BLaER1 treated with 17β-estradiol and CSF1 and Interleukin-3, amounts not matched to agents 10 nM and 100 nM (cell line): ENCODE results near the gene GNG4.
"Not testable (repeated sequence)": the region's sequence is repeated elsewhere in the genome, so short reads cannot be mapped to it uniquely, and the experiment has no call there.

Experiments used
- H3K27ac ChIP-seq, 11 experiments: shearing (Covaris generic); formaldehyde crosslinking; 2 replicates each; pipeline ENCODE4 v1.8.1; 2022
- H3K27me3 ChIP-seq, 11 experiments: shearing (Covaris generic); formaldehyde crosslinking; 2 replicates each; pipeline ENCODE4 v1.8.1; 2022
- H3K36me3 ChIP-seq, 11 experiments: shearing (Covaris generic); formaldehyde crosslinking; 2 replicates each; pipeline ENCODE4 v1.8.1; 2022
- H3K4me1 ChIP-seq, 10 experiments: shearing (Covaris generic); formaldehyde crosslinking; 2 replicates each; pipeline ENCODE4 v1.8.1; 2022
- H3K4me2 ChIP-seq, 11 experiments: shearing (Covaris generic); formaldehyde crosslinking; 2 replicates each; pipeline ENCODE4 v1.8.1; 2022
- H3K4me3 ChIP-seq, 10 experiments: shearing (Covaris generic); formaldehyde crosslinking; 2 replicates each; pipeline ENCODE4 v1.8.1; 2022
- H3K9ac ChIP-seq, 11 experiments: shearing (Covaris generic); formaldehyde crosslinking; 2 replicates each; pipeline ENCODE4 v1.8.1; 2022
- H3K9me3 ChIP-seq, 11 experiments: shearing (Covaris generic); formaldehyde crosslinking; replicated peaks in 1 of 11; 2 replicates each; pipeline ENCODE4 v1.8.1; 2022
- H4K20me1 ChIP-seq, 11 experiments: shearing (Covaris generic); formaldehyde crosslinking; 2 replicates each; pipeline ENCODE4 v1.8.1; 2022
- Cebpa-rat ChIP-seq, 11 experiments: shearing (Covaris generic); IDR thresholded peaks; 2 replicates each; pipeline ENCODE4 v1.8.1; 2022

The GNG4 gene

DNA sequence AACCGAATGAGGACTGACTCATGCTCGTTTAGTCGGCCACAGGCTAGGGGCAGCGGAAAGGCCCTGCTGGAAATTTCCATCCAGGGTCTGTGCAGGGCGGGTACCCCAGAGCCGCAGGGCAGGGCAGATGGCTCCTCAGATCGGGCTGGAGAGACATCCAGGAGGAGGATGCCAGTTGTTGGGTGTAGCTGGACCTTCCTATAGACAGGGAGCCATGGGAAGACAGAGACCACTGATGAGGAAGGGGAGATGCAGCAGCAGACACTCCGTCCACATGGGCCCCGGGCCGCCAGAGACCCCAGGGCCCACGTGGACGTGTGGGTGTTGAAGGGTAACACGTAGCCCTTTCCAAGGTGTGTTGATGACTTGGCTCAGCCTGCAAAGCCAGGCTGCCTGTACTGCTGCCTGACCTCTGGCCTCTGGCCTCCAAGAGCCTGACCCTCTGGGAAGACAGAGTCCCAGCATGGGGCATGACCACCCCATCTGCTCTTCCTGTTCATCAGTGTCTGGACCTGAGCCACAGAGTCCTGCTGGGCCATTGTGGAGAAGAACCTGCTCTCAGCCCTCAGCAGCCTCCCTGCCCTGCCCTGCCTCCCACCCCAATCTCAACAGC, 4.8 kb downstream of the GNG4 start:
- TF ChIP-seq Cebpa-rat (IDR thresholded peaks at IDR 0.05), result no peak
- peaks cover 0 to 44% (median 10%) of the 10 kb centered on the region in 11 experiments; a peak in 10 of 22 replicates for H4K20me1 ChIP-seq
- no peaks in the 10 kb centered on the region for H3K36me3 ChIP-seq
- H3K4me3 ChIP-seq, result no peak overlapping the region
- H3K9ac ChIP-seq, result no peak overlapping the region
- H3K27me3 ChIP-seq, result peaks cover 40 to 51% (median 45%) of the 10 kb centered on the region in 11 experiments
- no peak overlapping the region for H3K4me2 ChIP-seq
- no peak overlapping the region for H3K27ac ChIP-seq
- no peaks in the 10 kb centered on the region for H3K9me3 ChIP-seq
- H3K4me1 ChIP-seq, result peaks cover 28 to 50% (median 47%) of the 10 kb centered on the region in 10 experiments

DNA sequence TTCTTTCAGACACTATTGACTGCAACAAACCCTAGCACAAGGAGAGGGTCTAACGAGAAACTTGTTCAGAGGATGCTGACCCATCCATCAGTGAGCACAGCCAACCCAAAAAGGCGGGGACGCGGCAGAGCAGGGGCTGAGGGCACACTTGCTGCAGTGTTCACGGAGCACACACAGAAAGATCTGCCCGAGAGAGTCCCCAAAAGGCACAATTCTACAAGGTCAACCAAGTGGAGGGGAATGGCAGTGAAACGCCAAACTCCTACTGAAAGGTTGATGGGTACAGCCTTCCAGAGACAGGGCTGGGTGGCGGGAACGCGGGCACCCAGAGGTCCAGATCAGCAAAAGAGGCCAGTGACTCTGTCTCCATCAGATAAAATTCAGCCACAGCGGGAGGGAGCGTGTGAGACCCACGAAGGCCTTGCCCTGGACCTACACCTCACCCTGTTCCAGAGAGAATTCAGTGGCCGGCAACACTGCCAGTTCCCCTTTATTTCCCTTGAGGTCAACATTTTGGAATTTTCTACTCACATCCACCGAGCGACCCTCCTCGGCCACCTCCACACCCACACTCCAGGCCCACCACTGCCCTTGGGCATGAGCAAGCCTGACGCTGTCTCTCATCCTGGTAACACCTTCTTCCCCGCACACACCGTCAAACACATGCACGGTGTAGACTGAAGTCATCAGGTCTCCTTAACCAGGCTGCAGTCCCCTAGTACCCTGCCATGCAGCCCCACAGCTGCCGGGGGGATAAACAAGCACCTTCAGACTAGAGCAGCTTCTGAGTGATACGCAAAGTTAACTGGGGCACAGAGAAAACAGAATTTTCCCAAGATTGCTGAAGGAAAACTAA, 5.5 kb downstream of the GNG4 start:
- Histone ChIP-seq H3K36me3 (no peaks in the 10 kb centered on the region), H3K9me3 (no peaks in the 10 kb centered on the region), H3K9ac (no peak overlapping the region), H3K4me2 (no peak overlapping the region), H4K20me1 (peaks cover 0 to 38% (median 7%) of the 10 kb centered on the region in 11 experiments; a peak in 10 of 22 replicates), H3K27me3 (peaks cover 32 to 44% (median 38%) of the 10 kb centered on the region in 11 experiments), H3K4me3 (no peak overlapping the region), H3K4me1 (peaks cover 28 to 47% (median 40%) of the 10 kb centered on the region in 10 experiments), H3K27ac (no peak overlapping the region)
- no peak for TF ChIP-seq Cebpa-rat (IDR thresholded peaks at IDR 0.05)

DNA sequence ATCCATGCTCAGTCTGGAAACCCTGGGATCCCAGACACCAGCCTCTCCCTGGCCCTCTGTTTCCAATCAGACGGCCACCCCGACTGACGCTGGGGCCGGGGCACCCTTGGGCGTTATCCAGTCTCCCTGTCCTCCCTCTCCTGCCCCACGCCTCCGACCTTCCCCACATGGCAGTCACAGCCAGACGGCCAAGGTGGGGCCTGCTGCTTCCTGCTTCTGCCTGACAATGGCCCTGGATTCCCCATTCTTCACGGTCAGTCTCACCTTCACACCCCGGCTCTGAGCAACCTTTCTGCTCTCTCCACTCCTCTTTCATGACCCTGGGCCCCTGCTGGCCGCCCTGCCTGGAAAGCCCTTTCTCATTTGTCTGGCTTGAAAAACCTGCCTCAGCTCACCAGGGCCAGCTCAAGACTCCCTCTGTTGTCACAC, 6.6 kb downstream of the GNG4 start:
- peaks cover 21 to 33% (median 27%) of the 10 kb centered on the region in 11 experiments for H3K27me3 ChIP-seq
- peak overlapping the region in 8 of 11 experiments; percentile 7 to 80 (median 48); a peak in 11 of 22 replicates for H3K27ac ChIP-seq
- peaks cover 22 to 39% (median 32%) of the 10 kb centered on the region in 10 experiments for H3K4me1 ChIP-seq
- no peaks in the 10 kb centered on the region for H3K36me3 ChIP-seq
- no peaks in the 10 kb centered on the region for H3K9me3 ChIP-seq
- H4K20me1 ChIP-seq, result peaks cover 0 to 26% (median 0%) of the 10 kb centered on the region in 11 experiments; a peak in 7 of 22 replicates
- peak overlapping the region in 2 of 11 experiments; percentile 17 to 47; a peak in 2 of 22 replicates for H3K9ac ChIP-seq
- H3K4me3 ChIP-seq, result no peak overlapping the region
- no peak for TF ChIP-seq Cebpa-rat (IDR thresholded peaks at IDR 0.05)
- H3K4me2 ChIP-seq, result peak overlapping the region; percentile 77 to 99 (median 95); a peak in 21 of 22 replicates

DNA sequence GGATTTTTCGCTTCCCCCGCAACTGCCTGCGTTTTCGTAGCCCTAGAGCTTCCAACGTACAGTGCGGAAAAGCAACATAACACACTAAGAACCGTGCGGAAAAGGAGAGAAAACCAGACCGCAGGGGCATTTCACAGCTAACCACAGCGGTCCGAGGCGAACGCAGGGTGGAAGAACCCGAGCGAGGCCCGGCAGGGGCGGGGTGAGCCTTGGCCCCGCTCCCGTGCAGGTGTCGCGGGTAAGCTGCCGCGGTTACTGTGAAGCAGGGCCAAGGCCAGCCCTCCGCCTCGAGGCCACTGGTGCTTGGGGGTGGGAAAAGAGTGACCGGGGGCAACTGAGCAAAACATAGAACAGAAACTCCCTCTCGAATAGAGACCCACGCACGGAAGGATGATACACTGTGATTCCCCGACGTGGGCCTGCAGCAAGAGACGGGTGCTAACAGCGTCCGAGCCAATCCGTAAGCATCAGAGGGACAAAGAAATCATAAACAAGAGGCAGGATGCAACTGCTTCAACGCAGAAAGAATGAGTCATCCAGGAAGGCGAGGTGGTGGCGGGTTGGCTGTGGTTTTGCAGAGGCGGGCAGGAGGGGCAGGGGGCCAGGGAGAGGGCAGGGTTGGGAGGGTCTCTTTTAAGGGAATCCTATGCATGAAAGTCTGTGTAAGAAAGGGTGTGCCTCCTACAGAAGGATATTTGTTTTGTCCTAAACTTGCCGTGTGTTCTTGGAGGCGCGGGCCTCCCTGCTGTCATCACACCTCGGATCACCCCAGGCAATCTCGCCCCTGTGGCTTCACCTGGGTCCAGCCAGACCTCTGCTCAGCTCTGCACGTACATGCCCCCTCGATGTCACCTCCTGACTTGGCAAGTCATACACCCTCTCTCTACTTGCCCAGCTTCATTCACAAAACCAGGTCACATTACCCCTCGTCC, 7.3 kb downstream of the GNG4 start:
- Histone ChIP-seq H3K9me3 (no peaks in the 10 kb centered on the region), H4K20me1 (peaks cover 0 to 23% (median 0%) of the 10 kb centered on the region in 11 experiments; a peak in 7 of 22 replicates), H3K9ac (peak overlapping the region; percentile 54 to 76 (median 68); a peak in 21 of 22 replicates), H3K4me1 (peaks cover 22 to 39% (median 32%) of the 10 kb centered on the region in 10 experiments), H3K27ac (peak overlapping the region in 10 of 11 experiments; percentile 51 to 80 (median 78); a peak in 19 of 22 replicates), H3K4me2 (peak overlapping the region; percentile 77 to 99 (median 95)), H3K27me3 (peaks cover 15 to 26% (median 20%) of the 10 kb centered on the region in 11 experiments), H3K4me3 (peak overlapping the region; percentile 38 to 69 (median 50)), H3K36me3 (no peaks in the 10 kb centered on the region)
- no peak for TF ChIP-seq Cebpa-rat (IDR thresholded peaks at IDR 0.05)

DNA sequence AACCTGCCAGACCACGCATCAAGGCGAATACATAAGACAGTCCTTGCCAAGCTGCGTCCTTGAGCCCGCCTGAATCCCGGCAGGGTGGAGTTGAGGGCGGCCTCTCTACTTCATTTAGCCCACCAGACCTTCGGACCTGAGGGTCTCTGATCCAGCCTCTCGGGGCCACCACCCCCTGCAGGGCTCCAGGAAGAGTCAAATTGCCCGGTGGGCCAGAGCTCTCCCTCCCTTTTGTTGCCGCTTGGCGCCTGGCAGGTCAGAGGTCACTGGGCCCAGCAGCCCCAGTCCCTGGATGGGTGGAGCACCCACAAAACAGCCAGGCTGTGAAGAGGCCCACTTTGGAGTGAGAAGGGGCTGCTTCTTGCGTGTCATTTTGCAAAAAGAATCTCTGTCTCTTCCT, 9.0 kb downstream of the GNG4 start:
- Histone ChIP-seq H4K20me1 (peaks cover 0 to 23% (median 0%) of the 10 kb centered on the region in 11 experiments; a peak in 7 of 22 replicates), H3K27me3 (peaks cover 0 to 9% (median 5%) of the 10 kb centered on the region in 11 experiments; a peak in 6 of 22 replicates), H3K9ac (no peak overlapping the region; a peak in 1 of 22 replicates), H3K4me1 (peaks cover 22 to 39% (median 32%) of the 10 kb centered on the region in 10 experiments), H3K4me2 (peak overlapping the region; percentile 77 to 99 (median 95); a peak in 19 of 22 replicates), H3K27ac (peak overlapping the region in 1 of 11 experiments; percentile 80; a peak in 3 of 22 replicates), H3K36me3 (no peaks in the 10 kb centered on the region), H3K9me3 (no peaks in the 10 kb centered on the region), H3K4me3 (no peak overlapping the region)
- TF ChIP-seq Cebpa-rat (IDR thresholded peaks at IDR 0.05), result no peak

DNA sequence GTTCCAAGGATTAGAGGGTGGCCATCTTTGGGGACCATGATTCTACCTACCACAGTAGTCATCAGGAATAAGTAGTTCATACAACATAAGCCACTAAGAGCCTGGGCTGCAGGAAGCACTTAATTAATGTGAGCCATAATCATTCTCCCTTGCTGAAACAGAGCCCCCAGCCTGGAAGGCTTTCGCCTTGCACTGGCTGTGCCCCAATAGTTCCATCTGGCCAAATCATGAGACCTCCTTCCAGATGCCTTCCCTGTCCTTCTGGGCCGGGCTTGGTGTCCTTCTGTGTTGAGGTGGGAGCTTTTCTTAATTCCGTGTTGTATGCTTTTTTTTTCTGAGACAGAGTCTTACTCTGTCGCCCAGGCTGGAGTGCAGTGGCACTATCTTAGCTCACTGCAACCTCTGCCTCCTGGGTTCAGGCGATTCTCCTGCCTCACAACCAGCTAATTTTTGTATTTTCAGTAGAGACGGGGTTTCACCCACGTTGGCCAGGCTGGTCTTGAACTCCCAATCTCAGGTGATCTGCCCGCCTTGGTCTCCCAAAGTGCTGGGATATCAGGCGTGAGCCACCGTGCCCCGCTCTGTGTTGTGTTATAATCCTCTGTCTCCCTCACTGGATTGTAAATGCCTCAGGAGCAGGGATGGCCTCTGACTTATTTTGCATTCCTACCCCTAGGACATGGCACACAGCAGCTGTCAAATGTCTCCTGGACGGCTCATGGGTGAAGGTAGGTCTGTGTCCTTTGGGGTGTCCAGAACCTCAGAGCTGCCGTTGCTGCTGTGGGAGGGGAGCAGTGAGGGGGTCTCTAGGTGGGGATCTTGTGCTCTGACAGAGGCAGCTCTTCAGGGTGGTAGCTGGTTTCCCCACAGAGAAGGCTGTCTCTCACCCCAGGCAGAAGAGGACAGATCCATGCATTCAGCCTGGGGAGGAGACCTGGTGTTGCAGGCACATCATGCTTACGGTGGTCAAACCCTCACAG, 10.1 kb downstream of the GNG4 start:
- Histone ChIP-seq H3K27me3 (peaks cover 0 to 5% (median 0%) of the 10 kb centered on the region in 11 experiments; a peak in 3 of 22 replicates), H3K4me2 (peak overlapping the region in 6 of 11 experiments; percentile 77 to 99 (median 93); a peak in 6 of 22 replicates), H3K4me1 (peaks cover 22 to 39% (median 32%) of the 10 kb centered on the region in 10 experiments), H3K27ac (no peak overlapping the region), H3K9me3 (no peaks in the 10 kb centered on the region), H4K20me1 (peaks cover 0 to 17% (median 0%) of the 10 kb centered on the region in 11 experiments; a peak in 7 of 22 replicates), H3K4me3 (no peak overlapping the region), H3K36me3 (no peaks in the 10 kb centered on the region), H3K9ac (no peak overlapping the region)
- TF ChIP-seq Cebpa-rat (IDR thresholded peaks at IDR 0.05), result no peak

DNA sequence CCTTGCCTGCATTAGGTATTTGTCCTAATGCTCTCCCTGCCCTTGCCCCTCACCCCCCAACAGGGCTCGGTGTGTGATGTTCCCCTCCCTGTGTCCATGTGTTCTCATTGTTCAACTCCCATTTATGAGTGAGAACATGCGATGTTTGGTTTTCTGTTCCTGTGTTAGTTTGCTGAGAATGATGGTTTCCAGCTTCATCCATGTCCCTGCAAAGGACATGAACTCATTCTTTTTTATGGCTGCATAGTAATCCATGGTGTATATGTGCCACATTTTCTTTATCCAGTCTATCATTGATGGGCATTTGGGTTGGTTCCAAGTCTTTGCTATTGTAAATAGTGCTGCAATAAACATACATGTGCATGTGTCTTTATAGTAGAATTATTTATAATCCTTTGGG, 11.0 kb downstream of the GNG4 start:
- H3K36me3 ChIP-seq, H3K4me2 ChIP-seq, H3K27me3 ChIP-seq, H3K9me3 ChIP-seq, H3K27ac ChIP-seq, H3K4me3 ChIP-seq, H3K9ac ChIP-seq: not testable (repeated sequence)
- Histone ChIP-seq H4K20me1 (peaks cover 0 to 11% (median 0%) of the 10 kb centered on the region in 11 experiments; a peak in 6 of 22 replicates), H3K4me1 (peaks cover 22 to 39% (median 33%) of the 10 kb centered on the region in 10 experiments)
